HCEC 1CT (cell line): Measurements from ENCODE around the gene OMD.
"Not testable (repeated sequence)": the region's sequence is repeated elsewhere in the genome, so short reads cannot be mapped to it uniquely, and the experiment has no call there.

Experiments used
- DNase-seq: peaks from one replicate; pipeline ENCODE4 v3.0.0-alpha.2; 2017

Gene OMD

GRCh38 chr9:92424340-92424739, at the start of gene OMD:
OMD (minus strand) TSS chr9:92424471; CDS start chr9:92417558, 6,913 bp downstream.
- no peak for DNase-seq

DNA sequence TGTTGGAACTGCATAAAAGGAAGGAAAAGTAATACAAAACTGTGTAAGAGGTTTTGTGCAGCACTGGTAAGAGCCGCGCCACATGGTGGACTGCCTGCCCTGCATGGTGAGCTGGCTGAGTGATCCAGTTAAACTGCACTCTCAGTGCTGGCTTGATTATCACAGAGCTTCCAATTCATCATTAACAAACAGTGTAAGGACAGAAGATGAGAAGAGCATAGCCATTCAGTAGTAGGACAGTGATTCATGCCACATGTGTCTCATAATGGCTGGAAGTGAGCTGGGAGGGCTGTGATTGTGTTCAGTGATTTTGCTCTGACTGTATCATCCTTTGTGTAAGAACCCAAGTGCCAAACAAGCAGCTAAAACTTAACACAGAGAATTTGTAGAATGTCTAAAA, 43.9 kb upstream of the OMD start:
- DNase-seq: peak; percentile 40

- no peak for DNase-seq
These were observed 43.2 kb upstream of the OMD start for GRCh38 chr9:92467511-92467910.

DNA sequence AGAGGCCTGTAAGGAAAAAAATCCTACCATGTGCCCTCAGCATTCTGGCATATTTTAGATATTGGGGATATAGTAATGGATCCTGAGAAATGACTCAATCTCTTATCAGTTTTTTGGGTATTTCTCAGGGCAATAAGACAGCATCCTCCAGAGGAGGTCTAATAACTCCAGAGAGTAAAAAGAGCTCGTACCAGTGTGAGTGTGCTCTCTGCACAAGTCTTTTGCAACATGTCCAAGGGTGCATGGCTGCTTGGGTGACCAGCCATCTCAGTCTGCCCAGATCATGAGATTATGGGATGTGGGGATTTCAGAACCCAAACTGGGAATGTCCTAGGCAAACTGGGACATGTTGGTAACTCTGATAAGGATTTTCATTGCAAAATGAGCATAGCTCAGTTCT, 42.8 kb upstream of the OMD start:
- DNase-seq: no peak

DNA sequence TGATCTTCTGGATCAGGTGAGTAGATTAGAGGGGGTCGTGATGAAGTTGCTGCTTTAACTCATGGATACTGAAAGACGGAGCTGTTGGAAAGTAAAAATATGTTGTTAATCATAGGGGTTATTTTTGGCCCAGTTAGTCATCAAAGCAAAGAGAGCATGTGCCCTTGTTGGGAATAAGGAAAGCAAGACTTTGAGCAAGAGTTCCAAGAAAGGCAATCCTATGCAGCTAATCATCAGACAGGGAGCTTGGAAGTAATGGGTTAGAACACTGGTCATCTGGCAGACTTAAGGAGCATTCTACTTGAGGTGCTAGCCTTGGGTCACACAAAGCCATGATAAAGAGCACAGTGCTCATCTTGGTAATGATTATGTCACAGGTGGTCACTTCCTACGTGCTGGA, 39.7 kb upstream of the OMD start:
- peak; percentile 98 for DNase-seq

DNA sequence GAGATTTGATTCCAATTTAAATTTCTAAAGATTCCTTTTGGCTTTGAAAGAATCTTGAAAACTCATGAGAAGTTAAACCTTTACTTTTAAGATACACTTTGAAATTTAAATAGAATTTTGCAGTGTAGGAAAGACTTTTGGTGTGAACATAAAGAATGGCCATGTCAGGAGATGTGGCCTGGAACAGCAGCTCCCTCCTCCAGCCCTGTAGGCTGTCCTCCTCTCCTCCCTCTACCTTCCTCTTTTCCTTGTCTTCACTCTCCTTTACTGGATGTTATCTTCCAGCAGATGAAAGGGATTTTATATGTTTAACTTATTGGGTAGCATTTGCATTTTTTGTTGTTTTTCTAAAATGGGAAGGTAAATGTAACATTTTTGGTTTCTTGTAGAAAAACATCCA, 39.1 kb upstream of the OMD start:
- DNase-seq: no peak

DNA sequence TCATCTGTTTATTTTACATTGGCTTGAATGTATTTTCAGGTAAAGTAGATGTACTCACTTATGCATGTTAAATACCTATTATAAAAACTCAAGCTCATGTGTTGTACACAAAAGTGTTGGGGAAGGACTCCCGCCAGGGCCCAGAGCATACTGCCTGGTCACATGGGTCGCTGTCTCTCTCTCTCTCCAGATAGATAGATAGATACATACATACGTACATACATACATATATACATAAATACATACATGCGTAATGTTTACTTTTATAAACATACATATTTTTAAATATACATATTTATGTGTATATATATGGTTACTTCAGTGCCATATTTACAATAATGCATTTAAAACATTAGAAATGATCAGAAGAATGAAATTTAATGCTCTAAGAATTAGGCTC, 33.3 kb upstream of the OMD start:
- DNase-seq: no peak

GRCh38 chr9:92455217-92455616, 30.9 kb upstream of the OMD start:
- no peak for DNase-seq

- DNase-seq: no peak
These were observed 22.3 kb upstream of the OMD start for GRCh38 chr9:92446536-92446935.

- DNase-seq: no peak
These were observed 20.6 kb upstream of the OMD start for GRCh38 chr9:92444841-92445240.

DNA sequence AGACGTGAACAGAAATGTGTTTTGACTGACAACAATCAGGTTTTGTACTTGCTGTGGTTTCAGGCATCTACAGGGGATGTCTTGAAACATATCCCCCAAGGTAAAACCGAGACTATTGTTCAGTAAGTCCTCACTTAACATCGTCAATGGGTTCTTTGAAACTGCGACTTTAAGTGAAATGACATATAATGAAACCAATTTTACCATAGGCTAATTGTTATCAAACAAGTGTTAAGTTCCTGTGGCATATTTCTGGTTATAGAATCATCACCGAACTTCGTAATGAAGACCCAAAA, 16.4 kb upstream of the OMD start:
- DNase-seq: no peak

DNA sequence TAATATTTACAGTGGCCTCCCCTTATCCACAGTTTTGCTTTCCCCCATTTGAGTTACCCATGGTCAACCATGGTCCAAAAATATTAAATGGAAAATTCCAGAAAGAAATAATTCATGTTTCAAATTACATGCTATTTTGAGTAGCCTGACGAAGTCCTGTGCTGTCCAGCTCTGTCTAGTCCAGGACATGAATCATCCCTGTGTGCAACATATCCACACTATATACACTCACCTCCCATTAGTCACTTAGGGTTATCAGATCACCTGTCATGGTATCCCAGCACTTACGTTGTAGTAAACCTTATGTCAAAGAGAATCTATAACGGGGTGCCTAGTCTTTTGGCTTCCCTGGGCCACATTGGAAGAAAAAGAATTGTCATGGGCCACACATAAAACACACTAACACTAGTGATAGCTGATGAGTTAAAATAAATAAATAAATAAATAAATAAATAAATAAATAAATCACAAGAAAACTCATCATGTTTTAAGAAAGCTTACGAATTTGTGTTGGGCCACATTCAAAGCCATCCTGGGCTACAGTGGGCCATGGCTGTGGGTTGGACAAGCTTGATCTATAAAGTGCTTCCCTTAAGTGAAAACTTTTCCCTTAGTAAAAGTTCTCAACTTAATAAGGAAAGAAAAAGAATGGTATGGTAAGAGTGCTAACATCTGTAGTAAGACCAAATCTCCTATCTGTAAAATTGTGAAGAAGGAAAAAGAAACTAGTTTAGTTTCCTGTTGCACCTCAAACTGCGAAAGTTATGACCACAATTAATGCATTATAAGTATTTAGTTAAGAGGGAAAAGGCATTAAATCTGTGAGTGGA, 15.9 kb upstream of the OMD start:
- DNase-seq: peak; percentile 81

DNA sequence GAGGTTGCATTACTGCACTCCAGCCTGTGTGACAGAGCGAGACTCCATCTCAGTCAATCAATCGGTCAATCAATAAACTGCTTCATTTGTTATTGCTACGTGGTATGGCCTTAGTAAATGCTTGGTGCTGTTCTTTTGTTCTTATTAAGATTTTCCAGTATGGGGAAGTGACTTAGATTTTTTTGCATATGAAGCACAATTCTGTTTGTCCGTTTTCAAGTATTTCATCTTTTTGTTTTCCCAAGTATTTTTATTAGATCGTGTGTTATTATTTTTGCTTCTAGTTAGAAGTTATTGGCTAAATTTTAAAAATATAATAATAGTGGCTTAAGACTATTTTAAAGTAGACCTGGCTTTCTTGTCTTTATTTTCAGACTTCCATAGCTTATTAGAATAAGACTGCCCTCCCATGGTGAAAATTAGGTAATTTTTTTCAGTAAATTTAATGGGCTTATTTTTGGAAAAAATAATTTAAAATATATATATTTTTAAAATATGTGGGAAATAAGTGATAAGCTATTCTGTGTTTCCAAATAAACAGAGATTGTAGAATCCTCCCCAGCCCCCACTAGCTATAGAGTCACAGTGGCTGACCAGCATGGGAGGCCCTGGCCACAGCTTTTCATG, 14.7 kb upstream of the OMD start:
- DNase-seq: peak; percentile 39

- DNase-seq: no peak
These were observed 11.0 kb upstream of the OMD start for GRCh38 chr9:92435263-92435662.

DNA sequence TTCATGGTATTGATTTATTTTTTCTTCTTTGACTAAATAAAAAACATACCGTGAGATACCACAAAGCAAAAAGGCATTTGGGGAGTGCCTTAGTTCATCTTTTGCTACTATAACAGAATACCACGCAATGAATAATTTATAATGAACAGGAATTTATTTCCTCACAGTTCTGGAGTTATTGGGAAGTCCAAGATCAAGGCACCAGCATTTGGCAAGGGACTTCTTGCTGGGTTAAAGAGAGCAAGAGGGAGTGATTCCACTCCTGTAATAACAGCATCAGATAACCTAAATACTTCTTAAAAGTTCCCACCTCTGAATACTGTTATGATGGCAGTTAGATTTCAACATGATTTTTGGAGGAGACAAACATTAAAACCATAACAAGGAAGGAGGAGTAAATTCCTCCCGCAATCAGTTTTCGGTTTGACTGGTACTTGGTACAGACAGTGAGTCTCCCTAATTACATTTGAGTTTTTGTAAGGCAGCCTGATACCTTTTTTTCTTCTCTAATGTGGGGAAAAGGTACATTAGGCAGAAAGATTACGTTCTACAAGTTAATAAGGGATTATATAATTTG, 8.8 kb upstream of the OMD start:
- DNase-seq: no peak

- DNase-seq: no peak
These were observed 8.1 kb upstream of the OMD start for GRCh38 chr9:92432350-92432749.

DNA sequence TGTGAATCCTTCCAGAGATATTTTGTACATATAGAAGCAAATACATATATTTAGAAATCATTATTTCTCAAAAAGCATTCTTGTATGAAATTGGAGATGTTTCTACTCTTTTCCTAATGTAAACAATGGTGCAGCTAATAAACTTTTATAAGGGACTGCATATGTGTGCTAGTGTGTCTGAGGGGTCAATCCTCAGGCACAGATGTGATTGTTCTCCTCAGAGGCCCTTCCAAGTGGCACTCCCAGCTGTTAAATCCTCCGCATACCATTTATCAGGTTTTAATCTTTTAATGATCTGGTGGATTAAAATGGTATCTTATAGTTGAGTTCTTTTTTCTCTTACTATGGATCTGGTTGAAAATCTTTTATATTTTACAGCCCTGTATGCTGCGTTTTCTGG, 5.6 kb upstream of the OMD start:
- no peak for DNase-seq

- DNase-seq: no peak
These were observed 2.4 kb upstream of the OMD start for GRCh38 chr9:92426501-92427145.

DNA sequence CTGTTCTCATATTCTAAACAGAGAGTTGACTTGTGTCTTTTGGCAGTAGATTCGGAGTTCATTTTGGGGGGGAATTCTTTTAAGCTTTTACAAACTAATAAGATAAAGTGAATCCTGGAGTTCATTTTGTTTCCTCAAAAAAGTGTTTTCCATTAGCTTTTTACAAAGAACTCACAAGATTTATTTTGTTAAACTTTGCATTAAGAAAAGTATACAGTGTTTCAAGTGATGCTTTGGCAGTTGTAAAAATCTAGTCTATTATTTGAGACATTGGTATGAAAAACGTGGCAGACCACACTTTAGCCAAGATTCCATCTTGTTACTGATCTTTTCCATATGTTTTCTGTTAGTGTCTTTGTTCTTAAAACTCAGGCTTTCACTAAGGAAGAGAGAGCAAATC, 1.2 kb upstream of the OMD start:
- no peak for DNase-seq

DNA sequence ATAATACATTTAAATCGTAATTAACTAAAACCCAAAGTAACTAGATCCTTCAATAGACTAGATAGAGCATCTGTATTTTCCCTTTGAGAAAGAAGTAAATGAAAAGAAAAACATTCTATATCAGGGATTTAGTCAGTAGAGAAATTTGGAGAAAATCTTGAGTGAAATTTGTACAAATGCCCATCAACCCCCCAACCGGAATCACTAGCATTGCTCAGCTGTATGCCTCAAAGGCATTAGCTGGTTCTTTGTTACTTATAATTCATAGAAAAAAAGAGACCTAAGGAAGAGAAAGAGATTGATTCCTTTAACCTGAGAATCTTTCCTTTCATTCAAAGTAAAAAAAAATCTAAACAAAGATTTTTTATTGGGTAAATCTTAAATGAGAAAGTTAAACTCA, 659 bp downstream of the OMD start:
- no peak for DNase-seq

GRCh38 chr9:92422611-92423338, 1.5 kb downstream of the OMD start:
- no peak for DNase-seq

DNA sequence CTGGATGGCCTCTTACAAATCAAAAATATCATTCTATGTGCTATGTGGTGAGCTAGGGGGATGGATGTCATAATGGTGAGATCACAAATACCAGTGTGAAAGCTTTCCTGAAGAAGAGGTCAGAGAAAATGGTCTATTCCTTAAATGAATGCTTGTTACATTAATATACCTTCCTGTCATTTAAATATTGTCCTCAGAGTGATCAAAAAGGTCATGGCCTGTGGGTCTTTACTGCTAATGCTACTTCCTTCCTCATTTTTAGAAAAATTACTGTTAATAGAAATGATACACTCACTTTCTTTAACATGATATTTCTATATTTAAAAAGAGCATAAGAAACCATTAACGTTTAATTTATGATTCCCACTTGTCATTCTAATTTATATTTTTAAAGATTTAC, 9.7 kb downstream of the OMD start:
- DNase-seq: no peak

- DNase-seq: not testable (repeated sequence)
These were observed 13.1 kb downstream of the OMD start for GRCh38 chr9:92411157-92411556.
